CD4-positive, alpha-beta memory T cell (primary cell): ENCODE data around the gene CRACR2B. TPM values are rescaled to one million over a fixed set of nuclear protein-coding genes. Genes with fewer than 3 reads are reported as not detected.

Source experiments
- CTCF ChIA-PET: fragments of 350-600 bp; sonication (Branson Sonifier 250); formaldehyde crosslinking; loops from one replicate; lab custom pipeline; 2021; ENCODE audit warnings: inconsistent platforms; ENCODE audit not compliant: partially characterized antibody; lab: Charles Lee
- POLR2A ChIA-PET: fragments of 350-600 bp; sonication (Branson Sonifier 250); formaldehyde crosslinking; loops from one replicate; lab custom pipeline; 2021; ENCODE audit not compliant: partially characterized antibody; lab: Charles Lee
- DNase-seq, 5 donors: peaks; one replicate each; pipeline versions ENCODE4 v3.0.0 to v3.0.0-alpha.2; 2020 to 2022; ENCODE audit warnings: mixed read lengths in 1 of 5
- H3K27ac ChIP-seq: one replicate; pipeline ENCODE4 v1.7.0; 2013; ENCODE audit warnings: low read depth, low read length
- H3K27me3 ChIP-seq: 2 replicates; pipeline ENCODE4 v1.7.0; 2013; ENCODE audit warnings: mild to moderate bottlenecking, low read length, moderate library complexity; ENCODE audit not compliant: insufficient read depth
- H3K36me3 ChIP-seq: 2 replicates; pipeline ENCODE4 v1.7.0; 2013; ENCODE audit warnings: mild to moderate bottlenecking, low read length, moderate library complexity; ENCODE audit not compliant: insufficient read depth
- H3K4me1 ChIP-seq: 2 replicates; pipeline ENCODE4 v1.7.0; 2013; ENCODE audit warnings: mild to moderate bottlenecking, low read length, moderate library complexity; ENCODE audit not compliant: insufficient read depth
- H3K4me3 ChIP-seq, 2 donors: one replicate each; pipeline ENCODE4 v1.7.0; 2013; ENCODE audit warnings: low read length in 2 of 2, mild to moderate bottlenecking in 1 of 2
- H3K9me3 ChIP-seq, 2 donors: one replicate each; pipeline ENCODE4 v1.7.0; 2013; ENCODE audit warnings: low read length in 2 of 2, control low read depth in 1 of 2; ENCODE audit not compliant: control insufficient read depth in 1 of 2
- H3K27ac Mint-ChIP-seq, 7 donors: one replicate each; pipeline ENCODE4 v1.8.0; 2020 to 2021; ENCODE audit warnings: mixed read lengths in 7 of 7, mild to moderate bottlenecking in 6 of 7, inconsistent platforms in 3 of 7, moderate library complexity in 3 of 7
- H3K27me3 Mint-ChIP-seq, 2 donors: one replicate each; pipeline ENCODE4 v1.8.0; 2020 to 2021; ENCODE audit warnings: mixed read lengths in 2 of 2
- H3K36me3 Mint-ChIP-seq, 2 donors: one replicate each; pipeline ENCODE4 v1.8.0; 2020 to 2021; ENCODE audit warnings: mixed read lengths in 2 of 2, inconsistent platforms in 1 of 2, mild to moderate bottlenecking in 1 of 2
- H3K4me1 Mint-ChIP-seq, 4 donors: one replicate each; pipeline ENCODE4 v1.8.0; 2020 to 2021; ENCODE audit warnings: mixed read lengths in 4 of 4, mild to moderate bottlenecking in 1 of 4
- H3K4me3 Mint-ChIP-seq, 8 donors: one replicate each; pipeline ENCODE4 v1.8.0; 2020 to 2021; ENCODE audit warnings: mixed read lengths in 8 of 8, mild to moderate bottlenecking in 7 of 8, moderate library complexity in 6 of 8, inconsistent platforms in 3 of 8
- H3K9me3 Mint-ChIP-seq, 8 donors: one replicate each; pipeline ENCODE4 v1.8.0; 2020 to 2021; ENCODE audit warnings: mixed read lengths in 8 of 8, mild to moderate bottlenecking in 5 of 8, inconsistent platforms in 3 of 8, moderate library complexity in 1 of 8
- intact Hi-C: fragments of 100-400 bp; cut with micrococcal nuclease; formaldehyde crosslinking; loops from one replicate; pipeline ENCODE4 v1.15.1; 2023
- polyA plus RNA-seq, 2 donors: library from polyadenylated mRNA; unstranded; fragments of 300-500 nt; fragmentation: Illumina TruSeq; gene quantifications; one replicate each; pipeline ENCODE4 v1.2.3, GENCODE V29; 2021
- total RNA-seq, 2 experiments: library from RNA; stranded (reverse); gene quantifications; one replicate each; pipeline ENCODE4 v1.2.3, GENCODE V29; 2021

CRACR2B gene
- total and polyA plus RNA-seq, 4 experiments from 2014 or later: 0.55 TPM; not detected in 3

- H3K27me3 ChIP-seq: no peaks in the 10 kb centered on the region
- no peaks in the 10 kb centered on the region for H3K9me3 ChIP-seq
- no peak overlapping the region for H3K27ac ChIP-seq
- no peak for DNase-seq
- H3K9me3 Mint-ChIP-seq: no peaks in the 10 kb centered on the region
- CTCF ChIA-PET: no interaction called here
- no peaks in the 10 kb centered on the region for H3K36me3 Mint-ChIP-seq
- no peak overlapping the region for H3K4me3 Mint-ChIP-seq
- no peak overlapping the region for H3K27ac Mint-ChIP-seq
- peaks cover 0 to 2% of the 10 kb centered on the region in 2 donors for H3K27me3 Mint-ChIP-seq
- H3K4me3 ChIP-seq: no peak overlapping the region
- POLR2A ChIA-PET: no interaction called here
- H3K36me3 ChIP-seq: no peaks in the 10 kb centered on the region
- no peaks in the 10 kb centered on the region for H3K4me1 ChIP-seq
- intact Hi-C loops: no loop called here
- peaks cover 0 to 5% (median 1%) of the 10 kb centered on the region in 4 donors for H3K4me1 Mint-ChIP-seq
Measured at GRCh38 chr11:855330-855674, 27.6 kb downstream of the CRACR2B start.

- no peaks in the 10 kb centered on the region for H3K36me3 ChIP-seq
- no peaks in the 10 kb centered on the region for H3K9me3 ChIP-seq
- ChIA-PET CTCF (interaction anchor here (1.1 kb wide), 1 partner anchor 60 kb away, joined by 3 read pairs; no protein-coding TSS in a partner anchor), POLR2A (no interaction called here)
- no peaks in the 10 kb centered on the region for H3K27me3 ChIP-seq
- Mint-ChIP-seq H3K27ac (no peak overlapping the region), H3K36me3 (no peaks in the 10 kb centered on the region), H3K9me3 (no peaks in the 10 kb centered on the region), H3K4me1 (peaks cover 0 to 5% (median 1%) of the 10 kb centered on the region in 4 donors), H3K27me3 (peaks cover 0 to 2% of the 10 kb centered on the region in 2 donors), H3K4me3 (no peak overlapping the region)
- no peaks in the 10 kb centered on the region for H3K4me1 ChIP-seq
- no peak for DNase-seq
- H3K4me3 ChIP-seq: no peak overlapping the region
- intact Hi-C loops: no loop called here
- no peak overlapping the region for H3K27ac ChIP-seq
Measured at GRCh38 chr11:855796-856195, 28.1 kb downstream of the CRACR2B start.

GRCh38 chr11:856397-856796, 28.7 kb downstream of the CRACR2B start:
- Histone ChIP-seq H3K4me3 (no peak overlapping the region), H3K27ac (no peak overlapping the region), H3K9me3 (no peaks in the 10 kb centered on the region), H3K4me1 (no peaks in the 10 kb centered on the region), H3K27me3 (no peaks in the 10 kb centered on the region), H3K36me3 (no peaks in the 10 kb centered on the region)
- DNase-seq: no peak
- ChIA-PET POLR2A (no interaction called here), CTCF (interaction anchor here (1.1 kb wide), 1 partner anchor 59 kb away, joined by 3 read pairs; no protein-coding TSS in a partner anchor)
- H3K27ac Mint-ChIP-seq: no peak overlapping the region
- no peaks in the 10 kb centered on the region for H3K9me3 Mint-ChIP-seq
- intact Hi-C loops: no loop called here
- H3K27me3 Mint-ChIP-seq: peaks cover 0 to 2% of the 10 kb centered on the region in 2 donors
- no peak overlapping the region for H3K4me3 Mint-ChIP-seq
- peaks cover 0 to 5% (median 1%) of the 10 kb centered on the region in 4 donors for H3K4me1 Mint-ChIP-seq
- H3K36me3 Mint-ChIP-seq: no peaks in the 10 kb centered on the region

GRCh38 chr11:858053-858761, 30.5 kb downstream of the CRACR2B start:
- no peaks in the 10 kb centered on the region for H3K9me3 ChIP-seq
- no peaks in the 10 kb centered on the region for H3K36me3 ChIP-seq
- CTCF ChIA-PET: no interaction called here
- H3K4me1 ChIP-seq: no peaks in the 10 kb centered on the region
- intact Hi-C loops: no loop called here
- Mint-ChIP-seq H3K27me3 (no peaks in the 10 kb centered on the region), H3K4me3 (peak overlapping the region in 1 of 8 donors; percentile 64), H3K36me3 (no peaks in the 10 kb centered on the region), H3K9me3 (no peaks in the 10 kb centered on the region), H3K27ac (no peak overlapping the region), H3K4me1 (peaks cover 0 to 5% (median 1%) of the 10 kb centered on the region in 4 donors)
- H3K4me3 ChIP-seq: no peak overlapping the region
- no peaks in the 10 kb centered on the region for H3K27me3 ChIP-seq
- POLR2A ChIA-PET: no interaction called here
- DNase-seq: no peak
- no peak overlapping the region for H3K27ac ChIP-seq

- Mint-ChIP-seq H3K27me3 (no peaks in the 10 kb centered on the region), H3K27ac (no peak overlapping the region), H3K4me3 (no peak overlapping the region), H3K9me3 (no peaks in the 10 kb centered on the region), H3K4me1 (peaks cover 0 to 5% (median 1%) of the 10 kb centered on the region in 4 donors), H3K36me3 (no peaks in the 10 kb centered on the region)
- H3K36me3 ChIP-seq: no peaks in the 10 kb centered on the region
- H3K27me3 ChIP-seq: no peaks in the 10 kb centered on the region
- no peaks in the 10 kb centered on the region for H3K9me3 ChIP-seq
- no peak overlapping the region for H3K4me3 ChIP-seq
- POLR2A ChIA-PET: no interaction called here
- no peak for DNase-seq
- intact Hi-C loops: no loop called here
- no peak overlapping the region for H3K27ac ChIP-seq
- no peaks in the 10 kb centered on the region for H3K4me1 ChIP-seq
- CTCF ChIA-PET: no interaction called here
Measured at GRCh38 chr11:858762-859339, 31.1 kb downstream of the CRACR2B start.

- Histone ChIP-seq H3K4me3 (no peak overlapping the region), H3K36me3 (no peaks in the 10 kb centered on the region), H3K9me3 (no peaks in the 10 kb centered on the region), H3K4me1 (no peaks in the 10 kb centered on the region), H3K27ac (no peak overlapping the region), H3K27me3 (no peaks in the 10 kb centered on the region)
- Mint-ChIP-seq H3K36me3 (no peaks in the 10 kb centered on the region), H3K4me3 (no peak overlapping the region), H3K27ac (no peak overlapping the region), H3K9me3 (no peaks in the 10 kb centered on the region), H3K27me3 (no peaks in the 10 kb centered on the region), H3K4me1 (peaks cover 0 to 5% (median 1%) of the 10 kb centered on the region in 4 donors)
- DNase-seq: no peak
- intact Hi-C loops: no loop called here
- CTCF ChIA-PET: no interaction called here
- POLR2A ChIA-PET: no interaction called here
Measured at GRCh38 chr11:859394-860131, 31.8 kb downstream of the CRACR2B start.
